SU-DHL-6 (cell line): ENCODE data around the gene GBA2.

ENCODE experiments used
- H2AFZ ChIP-seq: fragments of 200-600 bp; sonication (generic); 2 replicates; pipeline ENCODE4 v1.6.1; 2014; ENCODE audit warnings: low read depth, mild to moderate bottlenecking, moderate library complexity, mixed read lengths, antibody characterized with exemption, low read length; ENCODE audit not compliant: severe bottlenecking
- H3F3A ChIP-seq: fragments of 200-600 bp; shearing (Covaris generic); 2 replicates; pipeline ENCODE4 v1.6.0; 2016; ENCODE audit warnings: antibody characterized with exemption, mild to moderate bottlenecking; ENCODE audit not compliant: insufficient read depth
- H3K27ac ChIP-seq: fragments of 200-600 bp; sonication (generic); 2 replicates; pipeline ENCODE4 v1.5.1; 2016; ENCODE audit warnings: low read depth, mild to moderate bottlenecking, low read length, moderate library complexity, mixed read lengths
- H3K27me3 ChIP-seq: fragments of 200-600 bp; sonication (generic), shearing (Covaris generic); 2 replicates; pipeline ENCODE4 v1.6.0; 2014; ENCODE audit warnings: mild to moderate bottlenecking, low read length
- H3K36me3 ChIP-seq: fragments of 200-600 bp; sonication (generic); 2 replicates; pipeline ENCODE4 v1.6.1; 2014; ENCODE audit warnings: mild to moderate bottlenecking, low read length, mixed read lengths
- H3K4me2 ChIP-seq: fragments of 300-600, 200-600 bp; shearing (Covaris generic), sonication (generic); 2 replicates; pipeline ENCODE4 v1.6.0; 2014; ENCODE audit warnings: low read length, low read depth, mild to moderate bottlenecking; ENCODE audit not compliant: poor library complexity, severe bottlenecking
- H3K4me3 ChIP-seq: fragments of 200-600 bp; sonication (generic); 2 replicates; pipeline ENCODE4 v1.5.1; 2014; ENCODE audit warnings: antibody characterized with exemption, low read length, mild to moderate bottlenecking, mixed read lengths; ENCODE audit not compliant: insufficient read depth, poor library complexity, severe bottlenecking
- H3K79me2 ChIP-seq: fragments of 200-600 bp; sonication (generic); 2 replicates; pipeline ENCODE4 v1.6.1; 2014; ENCODE audit warnings: mild to moderate bottlenecking, low read length, moderate library complexity; ENCODE audit not compliant: insufficient read depth
- H3K9ac ChIP-seq: fragments of 200-600 bp; sonication (generic); 2 replicates; pipeline ENCODE4 v1.7.0; 2014; ENCODE audit warnings: mild to moderate bottlenecking, low read length
- H3K9me2 ChIP-seq: fragments of 200-600 bp; sonication (generic); replicated peaks from 2 replicates; pipeline ENCODE4 v1.6.1; 2014; ENCODE audit warnings: low read length; ENCODE audit not compliant: insufficient read depth
- H3K9me3 ChIP-seq: fragments of 200-600 bp; sonication (generic); 2 replicates; pipeline ENCODE4 v1.6.1; 2014; ENCODE audit warnings: low read length, mixed read lengths; ENCODE audit not compliant: insufficient read depth
- H4K20me1 ChIP-seq: fragments of 200-600 bp; sonication (generic); 2 replicates; pipeline ENCODE4 v1.6.1; 2014; ENCODE audit warnings: low read depth, mild to moderate bottlenecking, antibody characterized with exemption, low read length, moderate library complexity, mixed read lengths
- CTCF ChIP-seq: fragments of 200-600 bp; sonication (generic); IDR thresholded peaks from one replicate; pipeline ENCODE4 v1.5.1; 2017; ENCODE audit warnings: antibody characterized with exemption, mild to moderate bottlenecking, low read length, moderate library complexity; ENCODE audit not compliant: insufficient read depth, poor library complexity, severe bottlenecking
- EZH2phosphoT487 ChIP-seq: fragments of 200-600 bp; sonication (generic), shearing (Covaris generic); conservative IDR thresholded peaks from 2 replicates; pipeline ENCODE4 v1.6.1; 2018; ENCODE audit warnings: mild to moderate bottlenecking, antibody characterized with exemption, low read length, moderate library complexity, mixed read lengths

Gene GBA2

GRCh38 chr9:35776018-35776417 lies 27.0 kb upstream of the GBA2 start:
- TF ChIP-seq EZH2phosphoT487: no peak
- no peak for TF ChIP-seq CTCF
- Histone ChIP-seq H3K9ac (no peak overlapping the region), H3K4me2 (peak overlapping the region; percentile 3), H4K20me1 (no peaks in the 10 kb centered on the region), H3K9me3 (no peaks in the 10 kb centered on the region), H3F3A (no peaks in the 10 kb centered on the region), H3K27ac (peak overlapping the region; percentile 23; the same call in 1 of the 2 replicates), H3K27me3 (no peaks in the 10 kb centered on the region), H3K9me2 (no peaks in the 10 kb centered on the region), H2AFZ (no peak overlapping the region), H3K4me3 (no peak overlapping the region), H3K36me3 (no peaks in the 10 kb centered on the region), H3K79me2 (no peaks in the 10 kb centered on the region)

- no peaks in the 10 kb centered on the region for H3K79me2 ChIP-seq
- H3K4me3 ChIP-seq: no peak overlapping the region
- no peaks in the 10 kb centered on the region for H3K27me3 ChIP-seq
- no peaks in the 10 kb centered on the region for H3K9me3 ChIP-seq
- TF ChIP-seq EZH2phosphoT487: no peak
- no peak for TF ChIP-seq CTCF
- H3K9me2 ChIP-seq: no peaks in the 10 kb centered on the region
- no peak overlapping the region for H3K9ac ChIP-seq
- no peak overlapping the region for H3K27ac ChIP-seq
- no peak overlapping the region for H2AFZ ChIP-seq
- H3F3A ChIP-seq: no peaks in the 10 kb centered on the region
- no peak overlapping the region for H3K4me2 ChIP-seq
- no peaks in the 10 kb centered on the region for H4K20me1 ChIP-seq
- no peaks in the 10 kb centered on the region for H3K36me3 ChIP-seq
These were observed 26.0 kb upstream of the GBA2 start for GRCh38 chr9:35774907-35775635.

GRCh38 chr9:35771943-35772342 lies 22.9 kb upstream of the GBA2 start:
- H3K9ac ChIP-seq: no peak overlapping the region
- H3K27ac ChIP-seq: no peak overlapping the region
- H4K20me1 ChIP-seq: no peaks in the 10 kb centered on the region
- no peaks in the 10 kb centered on the region for H3K79me2 ChIP-seq
- H3F3A ChIP-seq: no peaks in the 10 kb centered on the region
- H2AFZ ChIP-seq: no peak overlapping the region
- H3K9me2 ChIP-seq: no peaks in the 10 kb centered on the region
- no peak overlapping the region for H3K4me3 ChIP-seq
- no peaks in the 10 kb centered on the region for H3K27me3 ChIP-seq
- no peaks in the 10 kb centered on the region for H3K36me3 ChIP-seq
- H3K4me2 ChIP-seq: no peak overlapping the region
- TF ChIP-seq CTCF (no peak), EZH2phosphoT487 (no peak)
- no peaks in the 10 kb centered on the region for H3K9me3 ChIP-seq
